ENCODE measurements around the gene EPHB3.
"Not testable (repeated sequence)": the region's sequence is repeated elsewhere in the genome, so short reads cannot be mapped to it uniquely, and the experiment has no call there.

The EPHB3 gene

GRCh38 chr3:184616436-184616835, 54.9 kb downstream of the EPHB3 start:
- 72% methylated on average over 5 of the region's 5 CpGs for WGBS
- H3K27ac ChIP-seq (ENCODE audit: low read length, poor library complexity, severe bottlenecking) = no peak overlapping the region

GRCh38 chr3:184617306-184617705, 55.7 kb downstream of the EPHB3 start:
- not testable (repeated sequence) for H3K36me3 ChIP-seq (ENCODE audit: control insufficient read depth in 1 of 2, insufficient read depth in 2 of 2, low read depth in 1 of 2, low read length in 2 of 2); H3K23ac ChIP-seq (ENCODE audit: low read length in 2 of 2); H3K4me1 ChIP-seq (ENCODE audit: control insufficient read depth, insufficient read depth, low read depth, low read length); H3K4ac ChIP-seq (ENCODE audit: low read depth in 1 of 2, low read length in 2 of 2); H2BK120ac ChIP-seq (ENCODE audit: low read depth, low read length); H4K8ac ChIP-seq (ENCODE audit: low read length); H4K91ac ChIP-seq (ENCODE audit: low read length); H3K9ac ChIP-seq (ENCODE audit: low read length); H2BK5ac ChIP-seq (ENCODE audit: low read depth, low read length, poor library complexity, severe bottlenecking); H3K79me1 ChIP-seq (replicated peaks; ENCODE audit: low read length, poor library complexity, severe bottlenecking); H3K4me2 ChIP-seq (ENCODE audit: low read length, poor library complexity, severe bottlenecking); H2BK12ac ChIP-seq (ENCODE audit: low read length in 2 of 2); H3K27ac ChIP-seq (ENCODE audit: low read length, poor library complexity, severe bottlenecking); H3K18ac ChIP-seq (ENCODE audit: low read depth in 1 of 2, low read length in 2 of 2); H3K4me3 ChIP-seq (ENCODE audit: insufficient read depth in 1 of 2, low read depth in 1 of 2, low read length in 2 of 2); DNase-seq; H3K9me3 ChIP-seq (ENCODE audit: control insufficient read depth, low read length); H3K14ac ChIP-seq (ENCODE audit: low read length in 2 of 2); H2BK15ac ChIP-seq (ENCODE audit: low read depth, poor library complexity, severe bottlenecking); H2AFZ ChIP-seq (ENCODE audit: low read depth, low read length); H2AK5ac ChIP-seq (ENCODE audit: low read length, severe bottlenecking)
- WGBS = 95% methylated on average over 4 of the region's 4 CpGs
- peaks cover 40 to 43% of the 10 kb centered on the region in 2 experiments for H3K27me3 ChIP-seq (ENCODE audit: control insufficient read depth in 1 of 2, insufficient read depth in 1 of 2, low read length in 2 of 2)

More at GRCh38 chr3:184616436-184616835, 54.9 kb downstream of the EPHB3 start:
- Histone ChIP-seq H2BK15ac (ENCODE audit: low read depth, poor library complexity, severe bottlenecking) (no peak overlapping the region), H2AK5ac (ENCODE audit: low read length, severe bottlenecking) (no peak overlapping the region), H2BK12ac (ENCODE audit: low read length in 2 of 2) (no peak overlapping the region), H2BK120ac (ENCODE audit: low read depth, low read length) (no peak overlapping the region), H3K4me2 (ENCODE audit: low read length, poor library complexity, severe bottlenecking) (no peak overlapping the region), H3K36me3 (ENCODE audit: control insufficient read depth in 1 of 2, insufficient read depth in 2 of 2, low read depth in 1 of 2, low read length in 2 of 2) (no peaks in the 10 kb centered on the region), H4K91ac (ENCODE audit: low read length) (no peak overlapping the region), H3K18ac (ENCODE audit: low read depth in 1 of 2, low read length in 2 of 2) (no peak overlapping the region), H3K9ac (ENCODE audit: low read length) (no peak overlapping the region), H3K4ac (ENCODE audit: low read depth in 1 of 2, low read length in 2 of 2) (no peak overlapping the region), H3K4me3 (ENCODE audit: insufficient read depth in 1 of 2, low read depth in 1 of 2, low read length in 2 of 2) (no peak overlapping the region), H3K9me3 (ENCODE audit: control insufficient read depth, low read length) (no peaks in the 10 kb centered on the region), H3K23ac (ENCODE audit: low read length in 2 of 2) (no peak overlapping the region), H3K14ac (ENCODE audit: low read length in 2 of 2) (no peak overlapping the region), H3K27me3 (ENCODE audit: control insufficient read depth in 1 of 2, insufficient read depth in 1 of 2, low read length in 2 of 2) (peaks cover 43 to 44% of the 10 kb centered on the region in 2 experiments), H3K79me1 (replicated peaks; ENCODE audit: low read length, poor library complexity, severe bottlenecking) (no peaks in the 10 kb centered on the region), H2BK5ac (ENCODE audit: low read depth, low read length, poor library complexity, severe bottlenecking) (no peak overlapping the region), H4K8ac (ENCODE audit: low read length) (no peak overlapping the region), H3K4me1 (ENCODE audit: control insufficient read depth, insufficient read depth, low read depth, low read length) (no peaks in the 10 kb centered on the region), H2AFZ (ENCODE audit: low read depth, low read length) (no peak overlapping the region)
- DNase-seq = no peak

- no peak overlapping the region for H3K4me2 ChIP-seq (ENCODE audit: low read length, poor library complexity, severe bottlenecking)
- H3K23ac ChIP-seq (ENCODE audit: low read length in 2 of 2) = peak overlapping the region in 1 of 2 experiments; percentile 63
- no peak for DNase-seq
- H2BK12ac ChIP-seq (ENCODE audit: low read length in 2 of 2) = no peak overlapping the region
- WGBS = 72% methylated on average over 7 of the region's 7 CpGs
- H3K27ac ChIP-seq (ENCODE audit: low read length, poor library complexity, severe bottlenecking) = no peak overlapping the region
- H2BK15ac ChIP-seq (ENCODE audit: low read depth, poor library complexity, severe bottlenecking) = no peak overlapping the region
- H3K9me3 ChIP-seq (ENCODE audit: control insufficient read depth, low read length) = no peaks in the 10 kb centered on the region
- no peak overlapping the region for H3K9ac ChIP-seq (ENCODE audit: low read length)
- peak overlapping the region in 1 of 2 experiments; percentile 66 for H3K14ac ChIP-seq (ENCODE audit: low read length in 2 of 2)
- H3K4me1 ChIP-seq (ENCODE audit: control insufficient read depth, insufficient read depth, low read depth, low read length) = no peaks in the 10 kb centered on the region
- peaks cover 35 to 39% of the 10 kb centered on the region in 2 experiments for H3K27me3 ChIP-seq (ENCODE audit: control insufficient read depth in 1 of 2, insufficient read depth in 1 of 2, low read length in 2 of 2)
- H3K4me3 ChIP-seq (ENCODE audit: insufficient read depth in 1 of 2, low read depth in 1 of 2, low read length in 2 of 2) = no peak overlapping the region
- no peak overlapping the region for H2AFZ ChIP-seq (ENCODE audit: low read depth, low read length)
- no peak overlapping the region for H2BK120ac ChIP-seq (ENCODE audit: low read depth, low read length)
- H4K91ac ChIP-seq (ENCODE audit: low read length) = no peak overlapping the region
- no peaks in the 10 kb centered on the region for H3K36me3 ChIP-seq (ENCODE audit: control insufficient read depth in 1 of 2, insufficient read depth in 2 of 2, low read depth in 1 of 2, low read length in 2 of 2)
- no peak overlapping the region for H2BK5ac ChIP-seq (ENCODE audit: low read depth, low read length, poor library complexity, severe bottlenecking)
- no peaks in the 10 kb centered on the region for H3K79me1 ChIP-seq (replicated peaks; ENCODE audit: low read length, poor library complexity, severe bottlenecking)
- H3K4ac ChIP-seq (ENCODE audit: low read depth in 1 of 2, low read length in 2 of 2) = no peak overlapping the region
- no peak overlapping the region for H3K18ac ChIP-seq (ENCODE audit: low read depth in 1 of 2, low read length in 2 of 2)
- H2AK5ac ChIP-seq (ENCODE audit: low read length, severe bottlenecking) = no peak overlapping the region
- H4K8ac ChIP-seq (ENCODE audit: low read length) = no peak overlapping the region
Measured at GRCh38 chr3:184618811-184619210, 57.2 kb downstream of the EPHB3 start.

GRCh38 chr3:184619369-184619768, 57.8 kb downstream of the EPHB3 start:
- Histone ChIP-seq H3K4ac (ENCODE audit: low read depth in 1 of 2, low read length in 2 of 2) (no peak overlapping the region), H2BK120ac (ENCODE audit: low read depth, low read length) (no peak overlapping the region), H2BK12ac (ENCODE audit: low read length in 2 of 2) (no peak overlapping the region), H4K91ac (ENCODE audit: low read length) (no peak overlapping the region), H4K8ac (ENCODE audit: low read length) (no peak overlapping the region), H3K9me3 (ENCODE audit: control insufficient read depth, low read length) (no peaks in the 10 kb centered on the region), H3K79me1 (replicated peaks; ENCODE audit: low read length, poor library complexity, severe bottlenecking) (no peaks in the 10 kb centered on the region), H3K27me3 (ENCODE audit: control insufficient read depth in 1 of 2, insufficient read depth in 1 of 2, low read length in 2 of 2) (peaks cover 34 to 39% of the 10 kb centered on the region in 2 experiments), H2AK5ac (ENCODE audit: low read length, severe bottlenecking) (no peak overlapping the region), H3K18ac (ENCODE audit: low read depth in 1 of 2, low read length in 2 of 2) (peak overlapping the region in 1 of 2 experiments; percentile 1), H3K4me1 (ENCODE audit: control insufficient read depth, insufficient read depth, low read depth, low read length) (no peaks in the 10 kb centered on the region), H3K36me3 (ENCODE audit: control insufficient read depth in 1 of 2, insufficient read depth in 2 of 2, low read depth in 1 of 2, low read length in 2 of 2) (no peaks in the 10 kb centered on the region), H3K4me3 (ENCODE audit: insufficient read depth in 1 of 2, low read depth in 1 of 2, low read length in 2 of 2) (no peak overlapping the region), H3K4me2 (ENCODE audit: low read length, poor library complexity, severe bottlenecking) (no peak overlapping the region), H2BK5ac (ENCODE audit: low read depth, low read length, poor library complexity, severe bottlenecking) (no peak overlapping the region), H3K14ac (ENCODE audit: low read length in 2 of 2) (peak overlapping the region in 1 of 2 experiments; percentile 68), H3K9ac (ENCODE audit: low read length) (no peak overlapping the region), H3K27ac (ENCODE audit: low read length, poor library complexity, severe bottlenecking) (no peak overlapping the region), H2BK15ac (ENCODE audit: low read depth, poor library complexity, severe bottlenecking) (no peak overlapping the region), H2AFZ (ENCODE audit: low read depth, low read length) (no peak overlapping the region), H3K23ac (ENCODE audit: low read length in 2 of 2) (no peak overlapping the region)
- WGBS = 63% methylated on average over 2 of the region's 3 CpGs
- peak; percentile 47 for DNase-seq
